Endothelial cell of umbilical vein (primary cell): ENCODE results near the gene SVIL. TPM values are rescaled to one million over a fixed set of nuclear protein-coding genes. Genes with fewer than 3 reads are reported as not detected.

Experiments
- BruUV-seq: library from RNA; stranded (reverse); fragments of 400-500 nt; replicated peaks from 2 replicates; lab custom pipeline; 2021; lab: Mats Ljungman, UMichigan
- CTCF ChIA-PET: fragments of 300-600, 350-600 bp; sonication (Branson Sonifier 250); formaldehyde crosslinking; loops from one replicate; lab custom pipeline; 2021; ENCODE audit warnings: antibody characterized with exemption, inconsistent platforms; lab: Charles Lee
- POLR2A ChIA-PET: fragments of 300-600, 350-600 bp; sonication (Branson Sonifier 250); formaldehyde crosslinking; loops from one replicate; lab custom pipeline; 2021; ENCODE audit warnings: antibody characterized with exemption, inconsistent platforms; lab: Charles Lee
- DNase-seq: peaks from one replicate; pipeline ENCODE4 v3.0.0-alpha.2; 2011; ENCODE audit warnings: low read depth, low spot score
- FAIRE-seq: peaks from 2 replicates; lab custom pipeline; 2011; peaks lifted over from hg19 to GRCh38; lab: Jason Lieb, UNC
- H2AFZ ChIP-seq: 2 replicates; pipeline ENCODE4 v1.6.0; 2012; ENCODE audit warnings: low read depth, low read length, control low read depth, inconsistent platforms
- H3K27ac ChIP-seq: 2 replicates; pipeline ENCODE4 v1.5.1; 2011; ENCODE audit warnings: low read depth, mild to moderate bottlenecking, control low read depth, low read length, moderate library complexity; ENCODE audit not compliant: insufficient read depth
- H3K27me3 ChIP-seq, 2 experiments: 2 replicates each; pipeline versions ENCODE4 v1.6.0 to v1.6.1; 2011; ENCODE audit warnings: low read length in 2 of 2, mixed read lengths in 1 of 2; ENCODE audit not compliant: control insufficient read depth in 2 of 2, insufficient read depth in 2 of 2
- H3K36me3 ChIP-seq, 2 experiments: 2 replicates in 1 of 2; 3 replicates in 1 of 2; pipeline ENCODE4 v1.5.1; 2011; ENCODE audit warnings: low read length in 2 of 2, mild to moderate bottlenecking in 1 of 2, moderate library complexity in 1 of 2; ENCODE audit not compliant: control insufficient read depth in 2 of 2, insufficient read depth in 2 of 2; ENCODE audit errors: extremely low read depth in 1 of 2
- H3K4me1 ChIP-seq: 3 replicates; pipeline ENCODE4 v1.5.1; 2011; ENCODE audit warnings: mild to moderate bottlenecking, low read length; ENCODE audit not compliant: control insufficient read depth, insufficient read depth; ENCODE audit errors: extremely low read depth
- H3K4me2 ChIP-seq: 2 replicates; pipeline ENCODE4 v1.6.1; 2011; ENCODE audit warnings: low read length, control low read depth, mixed read lengths; ENCODE audit not compliant: insufficient read depth
- H3K4me3 ChIP-seq, 3 experiments: fragments of 200-600 bp in 1 of 3; sonication (generic), shearing (Covaris generic) in 1 of 3; replicated peaks in 1 of 3; 2 replicates each; pipeline ENCODE4 v1.5.1; 2011 to 2016; ENCODE audit warnings: control low read depth in 3 of 3, low read length in 3 of 3, mild to moderate bottlenecking in 2 of 3, inconsistent platforms in 1 of 3, low read depth in 1 of 3, moderate library complexity in 1 of 3; ENCODE audit not compliant: insufficient read depth in 1 of 3
- H3K79me2 ChIP-seq: 2 replicates; pipeline ENCODE4 v1.6.0; 2012; ENCODE audit warnings: low read length, inconsistent platforms; ENCODE audit not compliant: control insufficient read depth, insufficient read depth
- H3K9ac ChIP-seq: replicated peaks from 2 replicates; pipeline ENCODE3; 2011; ENCODE audit warnings: low read length, control low read depth; ENCODE audit not compliant: insufficient read depth; ENCODE audit errors: extremely low read depth
- H3K9me1 ChIP-seq: replicated peaks from 3 replicates; pipeline ENCODE4 v1.6.0; 2011; ENCODE audit warnings: mild to moderate bottlenecking, low read length; ENCODE audit not compliant: control insufficient read depth, insufficient read depth; ENCODE audit errors: extremely low read depth
- H3K9me3 ChIP-seq: replicated peaks from 2 replicates; pipeline ENCODE4 v1.5.1; 2012; ENCODE audit warnings: low read length, inconsistent platforms; ENCODE audit not compliant: control insufficient read depth, insufficient read depth
- H4K20me1 ChIP-seq: replicated peaks from 2 replicates; pipeline ENCODE3; 2011; ENCODE audit warnings: mild to moderate bottlenecking, low read length; ENCODE audit not compliant: control insufficient read depth, insufficient read depth; ENCODE audit errors: extremely low read depth
- EZH2 ChIP-seq: IDR thresholded peaks from 2 replicates; pipeline ENCODE4 v1.6.1; 2012; ENCODE audit warnings: borderline replicate concordance, low read depth, mild to moderate bottlenecking, moderate library complexity, low read length, inconsistent platforms; ENCODE audit not compliant: severe bottlenecking
- FOS ChIP-seq: IDR thresholded peaks from 2 replicates; pipeline ENCODE4 v1.6.1; 2011; ENCODE audit warnings: mild to moderate bottlenecking, low read length, moderate library complexity, borderline replicate concordance; ENCODE audit not compliant: insufficient read depth
- GATA2 ChIP-seq: IDR thresholded peaks from 2 replicates; pipeline ENCODE4 v1.7.0; 2011; ENCODE audit warnings: low read depth, mild to moderate bottlenecking, moderate library complexity, mixed read lengths, low read length; ENCODE audit not compliant: insufficient read length, insufficient read depth
- JUN ChIP-seq: IDR thresholded peaks from 2 replicates; pipeline ENCODE4 v1.6.1; 2011; ENCODE audit warnings: borderline replicate concordance, low read depth; ENCODE audit not compliant: insufficient read length, insufficient read depth
- MYC ChIP-seq: IDR thresholded peaks from one replicate; pipeline ENCODE4 v1.6.1; 2011; ENCODE audit warnings: mild to moderate bottlenecking, low read depth, low read length
- POLR2A ChIP-seq: IDR thresholded peaks from 2 replicates; pipeline ENCODE4 v1.6.1; 2012; ENCODE audit warnings: low read depth, mild to moderate bottlenecking, control low read depth, low read length
- POLR2AphosphoS5 ChIP-seq: IDR thresholded peaks from 2 replicates; pipeline ENCODE4 v1.6.1; 2012; ENCODE audit warnings: low read depth, mild to moderate bottlenecking, control low read depth, low read length, moderate library complexity; ENCODE audit not compliant: insufficient read depth
- dilution Hi-C: fragments of 300-500 bp; cut with MboI; formaldehyde crosslinking; loops from one replicate; pipeline ENCODE4 v1.15.0; 2019; ENCODE audit warnings: low sequenced_read_pairs; ENCODE audit not compliant: extremely low pct_ligation_motif_present
- intact Hi-C: fragments of 100-400 bp; cut with micrococcal nuclease; formaldehyde crosslinking; loops from one replicate; pipeline ENCODE4 v1.10.0; 2022
- polyA plus RNA-seq, 4 experiments: library from polyadenylated mRNA; depleted of rRNA in 3 of 4; stranded (reverse) in 3 of 4; unstranded in 1 of 4; fragments of >200 nt; gene quantifications; 2 replicates each; pipeline versions ENCODE4 v1.2.1 to v1.2.3, GENCODE V29; 2011 to 2012; ENCODE audit warnings: missing spikeins in 1 of 4
- total RNA-seq: library from RNA; stranded (reverse); gene quantifications from 2 replicates; pipeline ENCODE4 v1.2.3, GENCODE V29; 2021
- TF ChIP-seq, protein P1 (sequence below), 2 donors: IDR thresholded peaks; 1 replicate in 1 of 2; 2 replicates in 1 of 2; pipeline ENCODE4 v1.5.1; 2011; ENCODE audit warnings: low read length in 2 of 2, mild to moderate bottlenecking in 2 of 2, moderate library complexity in 2 of 2, control low read depth in 1 of 2, inconsistent platforms in 1 of 2, low read depth in 1 of 2; ENCODE audit not compliant: insufficient read depth in 1 of 2; ENCODE audit errors: extremely low read depth in 1 of 2
- TF ChIP-seq, protein P2 (sequence below): IDR thresholded peaks from 2 replicates; pipeline ENCODE4 v1.6.1; 2011; ENCODE audit not compliant: insufficient read depth, insufficient read length

SVIL gene
- total and polyA plus RNA-seq, 2 donors (not counting 3 experiments of a cell fraction or from before 2014, with no cell fraction given): 22.6 to 70.7 TPM

DNA sequence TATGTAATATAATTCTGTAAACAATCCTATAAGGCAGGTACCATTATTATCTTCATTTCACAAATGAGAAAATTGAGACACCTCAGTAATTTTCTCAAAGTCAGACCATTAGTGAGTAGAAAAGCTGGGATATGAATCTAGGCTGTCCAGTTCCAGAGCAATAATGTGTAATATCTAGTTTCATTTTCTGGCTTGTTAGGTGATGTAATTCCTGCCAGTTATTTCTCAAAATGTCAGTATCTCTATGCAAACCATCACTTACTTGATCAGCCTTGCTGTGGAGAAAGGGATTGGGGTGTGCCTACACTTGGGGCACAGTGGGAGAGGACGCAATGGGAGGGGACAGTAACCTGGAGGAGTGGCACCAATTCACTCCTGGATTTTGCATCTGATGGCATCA, 188.4 kb downstream of the SVIL start:
- dilution Hi-C loops (no loop called here), intact Hi-C loops (no loop called here)
- no peaks in the 10 kb centered on the region for H3K36me3 ChIP-seq
- H4K20me1 ChIP-seq: no peaks in the 10 kb centered on the region
- no peak for FAIRE-seq
- ChIA-PET CTCF (interaction anchor here (1.1 kb wide), 1 partner anchor 17 kb away, joined by 4 read pairs; no protein-coding TSS in a partner anchor), POLR2A (no interaction called here)
- H3K9me1 ChIP-seq: no peaks in the 10 kb centered on the region
- no peak overlapping the region for H3K4me2 ChIP-seq
- H3K4me1 ChIP-seq: no peaks in the 10 kb centered on the region
- no TSS peak for BruUV-seq
- H3K9ac ChIP-seq: no peak overlapping the region
- no peak for DNase-seq
- no peaks in the 10 kb centered on the region for H3K27me3 ChIP-seq
- TF ChIP-seq JUN (no peak), EZH2 (no peak), POLR2AphosphoS5 (no peak), GATA2 (no peak), MYC (no peak), FOS (no peak), POLR2A (no peak)
- TF ChIP-seq, protein P1, sequence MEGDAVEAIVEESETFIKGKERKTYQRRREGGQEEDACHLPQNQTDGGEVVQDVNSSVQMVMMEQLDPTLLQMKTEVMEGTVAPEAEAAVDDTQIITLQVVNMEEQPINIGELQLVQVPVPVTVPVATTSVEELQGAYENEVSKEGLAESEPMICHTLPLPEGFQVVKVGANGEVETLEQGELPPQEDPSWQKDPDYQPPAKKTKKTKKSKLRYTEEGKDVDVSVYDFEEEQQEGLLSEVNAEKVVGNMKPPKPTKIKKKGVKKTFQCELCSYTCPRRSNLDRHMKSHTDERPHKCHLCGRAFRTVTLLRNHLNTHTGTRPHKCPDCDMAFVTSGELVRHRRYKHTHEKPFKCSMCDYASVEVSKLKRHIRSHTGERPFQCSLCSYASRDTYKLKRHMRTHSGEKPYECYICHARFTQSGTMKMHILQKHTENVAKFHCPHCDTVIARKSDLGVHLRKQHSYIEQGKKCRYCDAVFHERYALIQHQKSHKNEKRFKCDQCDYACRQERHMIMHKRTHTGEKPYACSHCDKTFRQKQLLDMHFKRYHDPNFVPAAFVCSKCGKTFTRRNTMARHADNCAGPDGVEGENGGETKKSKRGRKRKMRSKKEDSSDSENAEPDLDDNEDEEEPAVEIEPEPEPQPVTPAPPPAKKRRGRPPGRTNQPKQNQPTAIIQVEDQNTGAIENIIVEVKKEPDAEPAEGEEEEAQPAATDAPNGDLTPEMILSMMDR (IDR thresholded peaks at IDR 0.05; ENCODE audit: extremely low read depth in 1 of 2, insufficient read depth in 1 of 2, low read depth in 1 of 2, low read length in 2 of 2): no peak
- TF ChIP-seq, protein P2, sequence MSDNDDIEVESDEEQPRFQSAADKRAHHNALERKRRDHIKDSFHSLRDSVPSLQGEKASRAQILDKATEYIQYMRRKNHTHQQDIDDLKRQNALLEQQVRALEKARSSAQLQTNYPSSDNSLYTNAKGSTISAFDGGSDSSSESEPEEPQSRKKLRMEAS: no peak
- H3K79me2 ChIP-seq: peaks cover 13% of the 10 kb centered on the region
- no peak overlapping the region for H2AFZ ChIP-seq
- H3K27ac ChIP-seq: no peak overlapping the region
- no peaks in the 10 kb centered on the region for H3K9me3 ChIP-seq
- H3K4me3 ChIP-seq: no peak overlapping the region
